SU-DHL-6 (cell line): ENCODE results near the gene PLIN4.

ENCODE experiments used
- EZH2phosphoT487 ChIP-seq: fragments of 200-600 bp; sonication (generic), shearing (Covaris generic); conservative IDR thresholded peaks from 2 replicates; pipeline ENCODE4 v1.6.1; 2018; ENCODE audit warnings: mild to moderate bottlenecking, antibody characterized with exemption, low read length, moderate library complexity, mixed read lengths
- TF ChIP-seq, protein P1 (sequence below): fragments of 200-600 bp; sonication (generic); IDR thresholded peaks from one replicate; pipeline ENCODE4 v1.5.1; 2017; ENCODE audit warnings: antibody characterized with exemption, mild to moderate bottlenecking, low read length, moderate library complexity; ENCODE audit not compliant: insufficient read depth, poor library complexity, severe bottlenecking

DNA sequence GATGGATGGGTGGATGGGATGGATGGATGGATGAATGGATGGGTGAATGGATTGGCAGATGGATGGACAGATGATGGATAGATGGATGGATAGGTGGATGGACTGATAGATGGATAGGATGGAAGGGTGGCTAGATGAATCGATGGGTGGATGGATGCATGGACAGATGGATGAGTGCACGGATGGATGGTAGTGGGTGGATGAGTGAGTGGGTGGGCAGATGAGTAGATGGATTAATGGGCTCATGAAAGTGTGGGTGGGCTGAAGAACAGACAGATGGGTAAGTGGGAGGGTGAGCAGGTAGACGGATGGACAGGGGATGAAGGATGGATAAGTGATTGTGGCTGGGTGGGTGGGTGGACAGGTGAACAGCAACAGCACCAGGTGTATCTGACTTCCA lies 35.5 kb upstream of the PLIN4 start:
- TF ChIP-seq, protein P1, sequence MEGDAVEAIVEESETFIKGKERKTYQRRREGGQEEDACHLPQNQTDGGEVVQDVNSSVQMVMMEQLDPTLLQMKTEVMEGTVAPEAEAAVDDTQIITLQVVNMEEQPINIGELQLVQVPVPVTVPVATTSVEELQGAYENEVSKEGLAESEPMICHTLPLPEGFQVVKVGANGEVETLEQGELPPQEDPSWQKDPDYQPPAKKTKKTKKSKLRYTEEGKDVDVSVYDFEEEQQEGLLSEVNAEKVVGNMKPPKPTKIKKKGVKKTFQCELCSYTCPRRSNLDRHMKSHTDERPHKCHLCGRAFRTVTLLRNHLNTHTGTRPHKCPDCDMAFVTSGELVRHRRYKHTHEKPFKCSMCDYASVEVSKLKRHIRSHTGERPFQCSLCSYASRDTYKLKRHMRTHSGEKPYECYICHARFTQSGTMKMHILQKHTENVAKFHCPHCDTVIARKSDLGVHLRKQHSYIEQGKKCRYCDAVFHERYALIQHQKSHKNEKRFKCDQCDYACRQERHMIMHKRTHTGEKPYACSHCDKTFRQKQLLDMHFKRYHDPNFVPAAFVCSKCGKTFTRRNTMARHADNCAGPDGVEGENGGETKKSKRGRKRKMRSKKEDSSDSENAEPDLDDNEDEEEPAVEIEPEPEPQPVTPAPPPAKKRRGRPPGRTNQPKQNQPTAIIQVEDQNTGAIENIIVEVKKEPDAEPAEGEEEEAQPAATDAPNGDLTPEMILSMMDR = no peak
- TF ChIP-seq EZH2phosphoT487 = no peak
